ENCODE measurements around the gene TMEM132C.

Gene TMEM132C

DNA sequence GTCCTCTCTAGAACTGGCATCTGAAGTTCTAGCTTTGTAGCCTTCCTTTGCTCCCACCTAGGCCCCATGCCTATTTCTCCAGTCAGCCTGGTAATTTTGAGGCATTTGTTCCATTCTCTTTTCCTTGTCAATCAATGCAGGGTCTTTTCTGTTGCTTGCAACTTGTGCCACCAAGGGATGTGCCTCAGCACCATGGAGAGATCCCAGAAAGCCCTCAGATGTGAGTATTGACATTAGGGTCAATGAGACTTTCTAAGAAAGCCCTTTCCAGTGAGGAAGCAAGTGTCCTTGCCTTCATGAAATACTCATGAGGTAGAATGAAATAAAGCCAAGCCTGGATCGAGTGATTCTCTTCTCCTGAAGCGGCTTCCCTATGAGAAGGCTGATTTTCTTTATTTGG, 342.9 kb downstream of the TMEM132C start:
- no peak overlapping the region for H3K27ac Mint-ChIP-seq
- no peak overlapping the region for H3K4me3 Mint-ChIP-seq
- H3K9me3 Mint-ChIP-seq, result no peaks in the 10 kb centered on the region
- TF ChIP-seq, protein P1, sequence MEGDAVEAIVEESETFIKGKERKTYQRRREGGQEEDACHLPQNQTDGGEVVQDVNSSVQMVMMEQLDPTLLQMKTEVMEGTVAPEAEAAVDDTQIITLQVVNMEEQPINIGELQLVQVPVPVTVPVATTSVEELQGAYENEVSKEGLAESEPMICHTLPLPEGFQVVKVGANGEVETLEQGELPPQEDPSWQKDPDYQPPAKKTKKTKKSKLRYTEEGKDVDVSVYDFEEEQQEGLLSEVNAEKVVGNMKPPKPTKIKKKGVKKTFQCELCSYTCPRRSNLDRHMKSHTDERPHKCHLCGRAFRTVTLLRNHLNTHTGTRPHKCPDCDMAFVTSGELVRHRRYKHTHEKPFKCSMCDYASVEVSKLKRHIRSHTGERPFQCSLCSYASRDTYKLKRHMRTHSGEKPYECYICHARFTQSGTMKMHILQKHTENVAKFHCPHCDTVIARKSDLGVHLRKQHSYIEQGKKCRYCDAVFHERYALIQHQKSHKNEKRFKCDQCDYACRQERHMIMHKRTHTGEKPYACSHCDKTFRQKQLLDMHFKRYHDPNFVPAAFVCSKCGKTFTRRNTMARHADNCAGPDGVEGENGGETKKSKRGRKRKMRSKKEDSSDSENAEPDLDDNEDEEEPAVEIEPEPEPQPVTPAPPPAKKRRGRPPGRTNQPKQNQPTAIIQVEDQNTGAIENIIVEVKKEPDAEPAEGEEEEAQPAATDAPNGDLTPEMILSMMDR (IDR thresholded peaks at IDR 0.05; ENCODE audit: unreplicated experiment in 3 of 3), result no peak
- H3K27me3 Mint-ChIP-seq (ENCODE audit: low read depth), result peaks cover 14% of the 10 kb centered on the region
- H3K4me1 Mint-ChIP-seq, result peaks cover 18% of the 10 kb centered on the region
- H3K36me3 Mint-ChIP-seq (ENCODE audit: low read depth), result no peaks in the 10 kb centered on the region

GRCh38 chr12:128611736-128612135, 344.8 kb downstream of the TMEM132C start:
- TF ChIP-seq, protein P1 (IDR thresholded peaks at IDR 0.05; ENCODE audit: unreplicated experiment in 3 of 3), result no peak
- no peaks in the 10 kb centered on the region for H3K9me3 Mint-ChIP-seq
- H3K27me3 Mint-ChIP-seq (ENCODE audit: low read depth), result peaks cover 14% of the 10 kb centered on the region
- no peak overlapping the region for H3K27ac Mint-ChIP-seq
- peaks cover 5% of the 10 kb centered on the region for H3K36me3 Mint-ChIP-seq (ENCODE audit: low read depth)
- H3K4me1 Mint-ChIP-seq, result peaks cover 8% of the 10 kb centered on the region
- no peak overlapping the region for H3K4me3 Mint-ChIP-seq

DNA sequence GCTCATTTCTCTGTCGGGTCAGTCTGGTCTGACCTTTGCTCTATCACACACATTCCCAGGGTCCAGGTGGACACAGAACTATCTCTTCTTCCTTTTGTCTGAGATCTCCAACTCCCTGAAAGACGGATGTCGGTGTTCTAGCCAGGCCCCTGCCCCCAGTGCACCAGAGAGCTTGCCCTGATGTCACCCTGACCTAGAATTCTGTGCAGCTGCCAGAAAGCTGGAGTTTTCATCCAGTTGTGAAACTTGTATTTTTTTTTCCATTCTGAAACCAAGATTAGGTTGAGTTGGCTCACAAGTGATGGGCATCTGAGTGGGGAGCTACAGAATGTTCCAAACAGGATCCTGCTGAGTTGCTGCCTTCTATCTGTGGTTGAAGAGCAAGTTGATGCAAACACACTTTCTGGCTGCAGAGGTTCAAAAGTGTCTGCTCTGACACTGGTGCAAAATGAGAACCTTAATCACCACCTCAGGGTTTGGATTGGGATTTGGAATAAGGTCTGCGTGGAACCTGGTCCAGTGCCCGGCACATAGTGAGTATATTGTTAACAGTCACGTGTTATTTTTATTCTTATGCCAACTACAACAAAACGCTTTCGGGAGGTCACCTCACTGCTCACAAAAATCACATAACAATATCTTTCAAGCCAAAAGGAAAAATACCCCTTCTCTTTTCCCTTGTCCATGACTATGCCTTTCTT, 345.3 kb downstream of the TMEM132C start:
- Mint-ChIP-seq H3K9me3 (no peaks in the 10 kb centered on the region), H3K27me3 (ENCODE audit: low read depth) (peaks cover 14% of the 10 kb centered on the region), H3K27ac (no peak overlapping the region), H3K4me1 (peaks cover 8% of the 10 kb centered on the region), H3K4me3 (no peak overlapping the region), H3K36me3 (ENCODE audit: low read depth) (peaks cover 5% of the 10 kb centered on the region)
- TF ChIP-seq, protein P1 (IDR thresholded peaks at IDR 0.05; ENCODE audit: unreplicated experiment in 3 of 3), result no peak

DNA sequence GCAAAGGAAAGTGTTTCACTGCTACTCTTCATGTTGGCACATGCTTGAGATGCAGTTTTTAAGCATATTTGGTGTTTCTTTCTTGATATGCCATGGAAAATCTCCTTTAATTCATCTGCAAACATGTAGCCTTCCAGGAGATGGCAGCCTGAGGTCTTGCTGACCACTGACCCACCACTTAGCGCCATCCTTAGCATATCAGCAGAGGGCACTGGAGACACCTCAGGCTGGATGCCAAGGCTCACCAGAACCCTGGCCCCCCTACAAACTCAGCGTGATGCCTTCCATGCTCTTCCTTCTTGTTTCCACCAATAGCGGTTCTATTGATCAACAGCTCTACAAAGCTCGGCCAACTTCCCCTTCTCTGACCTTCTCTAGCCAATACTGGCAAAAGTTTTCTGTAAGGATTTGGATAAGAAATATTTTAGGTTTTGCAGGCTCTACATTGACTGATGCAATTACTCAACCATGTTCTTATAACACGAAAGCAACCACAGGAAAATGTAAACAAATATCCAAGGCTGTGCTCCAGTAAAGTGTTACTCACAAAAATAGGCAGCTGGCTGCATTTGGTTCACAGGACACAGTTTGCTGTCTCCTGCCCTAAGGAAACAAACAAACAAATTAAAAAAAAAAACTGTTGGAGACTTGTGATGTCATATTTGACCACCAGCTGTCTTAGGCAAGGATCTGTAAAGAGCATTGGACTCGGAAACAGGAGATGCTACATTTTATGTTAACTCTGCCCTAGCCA, 347.0 kb downstream of the TMEM132C start:
- peaks cover 9% of the 10 kb centered on the region for H3K36me3 Mint-ChIP-seq (ENCODE audit: low read depth)
- peaks cover 8% of the 10 kb centered on the region for H3K4me1 Mint-ChIP-seq
- no peak overlapping the region for H3K27ac Mint-ChIP-seq

DNA sequence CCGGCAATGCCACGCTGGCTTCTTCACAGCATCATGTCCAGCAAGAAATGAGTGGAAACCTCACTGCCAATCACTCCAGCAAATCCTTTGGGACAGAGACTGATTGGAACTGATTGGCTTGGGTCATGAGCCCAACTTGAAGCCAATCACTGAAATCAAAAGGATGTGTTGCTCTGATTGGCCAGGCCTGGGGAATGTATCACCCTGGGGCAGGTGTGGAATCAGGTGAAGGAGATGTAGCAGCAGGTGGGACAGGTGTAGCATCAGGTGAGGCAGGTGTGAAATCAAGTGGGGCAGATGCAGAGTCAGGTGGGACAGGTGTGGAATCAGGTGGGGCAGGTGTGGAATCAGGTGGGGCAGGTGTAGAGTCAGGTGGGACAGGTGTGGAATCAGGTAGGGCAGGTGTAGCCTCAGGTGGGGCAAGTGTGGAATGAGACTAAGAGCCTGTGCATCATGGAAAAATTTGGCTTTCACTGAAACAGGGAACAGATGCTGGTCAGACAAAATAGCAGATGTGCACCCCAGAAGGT, 350.4 kb downstream of the TMEM132C start:
- TF ChIP-seq, protein P1 (IDR thresholded peaks at IDR 0.05; ENCODE audit: unreplicated experiment in 3 of 3), result no peak
- Mint-ChIP-seq H3K27me3 (ENCODE audit: low read depth) (peaks cover 11% of the 10 kb centered on the region), H3K4me1 (peaks cover 7% of the 10 kb centered on the region), H3K27ac (no peak overlapping the region), H3K9me3 (no peaks in the 10 kb centered on the region), H3K36me3 (ENCODE audit: low read depth) (peaks cover 13% of the 10 kb centered on the region), H3K4me3 (no peak overlapping the region)

More for the DNA sequence above, 347.0 kb downstream of the TMEM132C start:
- H3K27me3 Mint-ChIP-seq (ENCODE audit: low read depth), result peaks cover 14% of the 10 kb centered on the region
- H3K9me3 Mint-ChIP-seq, result no peaks in the 10 kb centered on the region
- TF ChIP-seq, protein P1 (IDR thresholded peaks at IDR 0.05; ENCODE audit: unreplicated experiment in 3 of 3), result peak in 2 of 3 experiments; percentile 18 to 24
- H3K4me3 Mint-ChIP-seq, result no peak overlapping the region

All from nephron (organoid).